ENCODE measurements around the gene TMED1.

Gene TMED1

DNA sequence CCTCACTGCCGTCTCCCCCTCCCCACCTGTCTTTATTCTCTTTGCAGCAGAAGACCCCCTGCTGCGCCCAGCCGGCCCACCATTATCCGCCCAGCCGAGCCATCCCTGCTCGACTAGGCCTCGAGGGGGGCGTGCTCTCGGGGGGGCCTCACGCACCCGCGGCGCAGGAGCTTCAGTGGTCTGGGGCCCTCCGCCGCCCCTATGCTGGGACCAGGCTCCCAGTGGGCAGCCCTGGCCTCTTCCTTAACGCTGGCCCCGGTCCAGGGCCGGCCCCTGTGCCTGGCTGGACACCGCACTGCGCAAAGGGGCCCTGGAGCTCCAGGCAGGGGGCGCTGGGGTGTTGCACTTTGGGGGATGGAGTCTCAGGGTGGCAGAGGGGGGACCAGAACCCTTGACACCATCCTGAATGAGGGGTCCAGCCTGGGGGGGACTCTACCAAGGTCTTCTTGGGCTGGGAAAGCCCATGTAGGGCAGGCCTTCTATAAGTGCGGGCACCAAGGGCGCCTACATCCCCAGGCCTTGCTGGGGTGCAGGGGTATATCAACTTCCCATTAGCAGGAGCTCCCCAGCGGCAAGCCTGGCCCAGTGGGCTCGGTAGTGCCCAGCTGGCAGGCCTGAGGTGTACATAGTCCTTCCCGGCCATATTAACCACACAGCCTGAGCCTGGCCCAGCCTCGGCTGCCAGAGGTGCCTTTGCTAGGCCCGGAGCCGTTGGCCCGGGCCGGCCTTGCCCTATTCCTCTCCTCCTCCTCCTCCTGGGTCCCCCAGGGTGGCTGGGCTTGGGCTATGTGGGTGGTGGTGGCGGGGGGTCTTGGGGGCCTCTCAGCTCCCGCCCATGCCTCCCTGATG, 4.9 kb downstream of the TMED1 start:
- no peak for DNase-seq

GRCh38 chr19:10830370-10830769, 5.6 kb downstream of the TMED1 start:
- DNase-seq: no peak

DNA sequence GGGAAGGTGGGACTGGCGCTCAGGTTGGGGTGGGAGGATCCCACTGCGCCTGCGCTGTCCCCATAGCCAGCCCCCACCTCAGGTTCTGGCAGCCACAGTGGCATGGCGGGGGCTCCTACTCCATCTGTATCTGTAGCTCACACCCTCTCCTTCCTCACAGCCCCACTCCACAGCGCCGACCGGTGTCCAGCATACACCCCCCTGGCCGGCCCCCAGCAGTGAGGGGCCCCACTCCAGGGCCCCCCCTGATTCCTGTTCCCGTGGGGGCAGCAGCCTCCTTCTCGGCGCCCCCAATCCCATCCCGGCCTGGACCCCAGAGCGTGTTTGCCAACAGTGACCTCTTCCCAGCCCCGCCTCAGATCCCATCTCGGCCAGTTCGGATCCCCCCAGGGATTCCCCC, 6.0 kb downstream of the TMED1 start:
- no peak for DNase-seq

- no peak for DNase-seq
These were observed 6.8 kb downstream of the TMED1 start for GRCh38 chr19:10828981-10829821.

DNA sequence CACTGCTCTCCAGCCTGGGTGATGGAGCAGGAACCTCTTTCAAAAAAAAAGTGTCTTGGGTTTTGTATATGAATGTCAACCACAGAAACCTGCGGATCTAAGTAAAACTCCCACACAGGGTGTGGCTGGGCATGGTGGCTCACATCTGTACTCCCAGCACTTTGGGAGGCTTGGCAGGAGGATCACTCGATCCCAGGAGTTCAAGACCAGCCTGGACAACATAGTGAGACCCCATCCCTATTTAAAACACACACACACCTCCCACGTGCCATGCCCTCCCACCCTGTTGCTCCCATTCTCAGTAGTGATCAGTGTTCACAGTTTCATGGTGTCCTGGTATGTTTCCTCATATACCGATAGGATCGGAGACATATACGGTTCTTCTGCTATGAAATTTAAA, 9.2 kb downstream of the TMED1 start:
- no peak for DNase-seq

DNA sequence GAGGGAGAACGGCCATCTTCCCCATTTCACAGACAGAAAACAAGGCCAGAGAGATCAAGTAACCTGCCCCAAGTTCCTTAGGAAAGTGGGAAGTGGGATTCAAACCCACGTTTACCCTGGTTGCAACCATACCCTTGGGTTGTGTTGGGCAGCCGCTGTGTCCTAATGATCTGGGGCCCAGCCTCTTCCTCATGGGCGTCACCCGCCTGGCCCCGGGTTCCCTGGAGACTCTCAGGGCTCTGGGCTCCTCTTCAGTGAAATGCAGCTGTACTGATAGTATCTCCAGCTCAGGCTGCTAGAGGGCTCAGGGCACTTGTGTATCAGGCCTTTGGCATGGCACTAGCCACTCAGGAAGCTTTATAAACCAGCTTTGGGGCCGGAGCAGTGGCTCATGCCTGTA, 9.8 kb downstream of the TMED1 start:
- no peak for DNase-seq

DNA sequence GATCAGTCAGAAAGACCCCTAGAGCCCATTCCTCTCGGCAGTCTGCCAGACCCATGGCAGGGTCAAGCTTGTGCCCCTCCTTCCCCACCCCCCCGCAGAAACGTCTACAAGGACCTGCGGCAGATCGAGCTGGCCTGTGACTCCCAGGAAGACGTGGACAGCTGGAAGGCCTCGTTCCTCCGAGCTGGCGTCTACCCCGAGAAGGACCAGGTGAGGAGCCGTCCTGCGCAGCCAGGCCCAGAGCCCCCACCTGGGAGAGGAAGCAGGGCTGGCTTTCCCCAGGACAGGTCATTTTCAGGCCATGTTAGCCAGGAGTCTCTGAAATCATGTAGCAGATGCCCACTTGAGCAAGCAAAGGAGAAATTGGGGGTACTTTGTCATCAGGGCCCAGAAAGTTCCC, 12.3 kb downstream of the TMED1 start:
- DNase-seq: no peak

DNA sequence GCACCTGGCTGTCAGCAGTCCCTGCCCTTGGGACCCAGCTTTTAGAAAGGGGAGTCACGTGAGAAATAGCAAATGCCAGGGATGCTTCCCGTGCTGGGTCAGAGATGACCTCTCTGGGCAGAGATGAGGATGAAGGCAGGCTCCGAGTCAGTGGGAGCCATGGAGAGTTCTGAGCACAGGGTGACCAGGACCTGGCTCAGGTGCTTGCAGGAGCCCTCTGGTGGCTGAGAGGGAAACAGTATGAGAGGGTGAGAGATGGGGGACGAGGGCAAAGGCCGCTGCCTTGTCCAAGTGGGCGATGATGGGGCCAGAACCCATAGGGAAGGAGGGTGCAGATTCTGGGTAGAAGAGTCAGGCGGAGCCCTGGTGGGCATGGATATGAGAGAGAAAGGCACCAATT, 15.8 kb downstream of the TMED1 start:
- DNase-seq: no peak

DNA sequence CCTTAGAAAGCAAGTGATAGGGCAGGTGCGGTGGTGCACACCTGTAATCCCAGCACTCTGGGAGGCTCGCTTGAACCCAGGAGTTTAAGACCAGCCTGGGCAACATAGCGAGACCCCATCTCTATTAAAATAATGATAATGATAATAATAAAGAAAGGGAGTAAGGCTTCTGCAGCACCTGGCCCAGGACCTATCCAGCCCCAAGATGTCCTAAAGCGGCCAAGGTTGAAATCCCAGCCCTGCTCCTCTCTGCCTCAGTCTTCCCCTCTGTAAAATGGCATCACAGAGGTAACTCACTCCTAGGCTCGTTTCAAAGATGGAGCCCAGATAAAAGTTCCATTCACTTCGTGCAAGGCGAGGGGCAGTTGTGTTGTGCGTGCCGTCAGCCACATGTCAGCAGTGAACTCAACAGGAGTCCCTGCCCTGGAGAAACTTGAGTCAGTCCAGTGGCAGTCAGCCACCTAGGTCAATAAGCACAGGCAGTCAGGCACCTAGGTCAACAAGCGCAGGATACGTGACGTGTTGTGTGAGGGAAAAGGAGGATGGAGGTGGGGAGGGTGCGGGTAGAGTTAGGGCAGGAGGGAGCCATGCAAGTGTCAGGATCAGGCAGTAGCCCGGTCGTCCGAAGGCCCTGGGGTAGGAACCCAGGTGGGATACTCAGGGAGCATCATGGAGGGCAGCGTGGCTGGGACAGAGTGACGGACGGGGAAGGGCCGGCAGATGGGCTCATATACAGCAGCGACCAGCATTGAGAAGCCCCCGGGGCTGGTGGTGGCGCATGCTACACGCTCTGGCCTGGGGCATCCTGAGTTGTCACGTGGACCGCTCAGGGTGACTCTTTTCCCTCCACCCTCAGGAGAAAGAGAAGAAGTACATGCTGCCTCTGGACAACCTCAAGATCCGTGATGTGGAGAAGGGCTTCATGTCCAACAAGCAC, 16.6 kb downstream of the TMED1 start:
- no peak for DNase-seq

DNA sequence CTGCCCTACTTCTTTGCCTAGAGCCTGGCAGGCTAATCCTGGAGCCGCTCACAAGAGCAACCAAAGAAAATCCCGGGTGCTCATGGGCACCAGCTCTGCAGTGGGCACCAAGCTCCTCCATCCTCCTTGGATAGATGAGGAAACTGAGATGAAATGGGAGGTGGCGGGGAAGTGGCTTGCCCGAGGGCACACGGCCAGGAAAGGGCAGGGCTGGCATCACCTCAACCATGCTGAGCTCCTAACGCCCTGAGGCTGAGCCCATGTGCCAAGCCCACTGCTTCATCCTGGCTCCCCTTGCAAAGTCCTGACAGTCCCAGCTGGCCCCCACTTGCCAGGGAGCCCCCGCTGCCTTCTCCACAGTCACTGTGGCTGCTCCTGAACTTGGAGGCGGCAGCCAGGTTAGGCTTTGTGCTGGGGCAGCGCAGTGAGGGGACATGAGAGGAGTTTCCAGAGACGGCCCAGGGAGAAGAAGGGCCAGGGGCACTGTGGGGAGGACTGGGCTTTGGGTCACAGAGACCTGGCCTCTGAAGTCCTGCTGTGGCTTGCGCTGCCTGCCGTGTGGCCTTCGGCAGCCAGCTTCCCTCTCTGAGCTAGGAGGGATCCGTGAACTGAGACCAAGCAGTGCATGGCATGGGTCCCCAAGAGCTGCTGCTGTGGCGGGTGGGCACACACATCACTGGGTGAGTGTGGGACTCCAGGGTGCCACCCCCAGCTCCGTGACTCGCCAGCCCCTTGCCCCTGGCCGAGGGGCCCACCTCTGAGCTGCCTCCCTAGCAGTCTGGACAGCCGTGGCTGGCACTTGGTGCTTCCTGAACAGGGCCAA, 17.5 kb downstream of the TMED1 start:
- no peak for DNase-seq

- no peak for DNase-seq
These were observed 18.5 kb downstream of the TMED1 start for GRCh38 chr19:10817291-10818038.

DNA sequence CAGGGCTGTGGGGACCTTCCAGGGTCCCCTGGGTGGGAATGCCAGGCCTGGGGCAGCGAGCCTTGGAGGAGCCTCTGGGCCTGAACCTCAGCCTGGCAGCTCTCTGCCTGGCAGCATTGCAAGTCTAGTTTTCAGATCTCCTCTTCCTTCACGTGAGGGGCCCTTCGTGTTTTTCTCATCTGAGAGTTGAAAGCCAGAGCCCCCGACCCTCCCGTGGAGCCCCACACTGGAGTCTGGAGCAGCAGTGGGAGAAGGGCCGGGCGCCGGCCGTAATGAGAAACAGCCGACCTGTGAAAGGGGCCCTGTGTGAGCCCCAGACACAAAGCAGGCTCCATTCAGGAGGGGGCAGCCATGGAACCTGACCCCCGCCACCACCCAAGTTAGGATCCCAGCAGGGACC, 19.3 kb downstream of the TMED1 start:
- no peak for DNase-seq

DNA sequence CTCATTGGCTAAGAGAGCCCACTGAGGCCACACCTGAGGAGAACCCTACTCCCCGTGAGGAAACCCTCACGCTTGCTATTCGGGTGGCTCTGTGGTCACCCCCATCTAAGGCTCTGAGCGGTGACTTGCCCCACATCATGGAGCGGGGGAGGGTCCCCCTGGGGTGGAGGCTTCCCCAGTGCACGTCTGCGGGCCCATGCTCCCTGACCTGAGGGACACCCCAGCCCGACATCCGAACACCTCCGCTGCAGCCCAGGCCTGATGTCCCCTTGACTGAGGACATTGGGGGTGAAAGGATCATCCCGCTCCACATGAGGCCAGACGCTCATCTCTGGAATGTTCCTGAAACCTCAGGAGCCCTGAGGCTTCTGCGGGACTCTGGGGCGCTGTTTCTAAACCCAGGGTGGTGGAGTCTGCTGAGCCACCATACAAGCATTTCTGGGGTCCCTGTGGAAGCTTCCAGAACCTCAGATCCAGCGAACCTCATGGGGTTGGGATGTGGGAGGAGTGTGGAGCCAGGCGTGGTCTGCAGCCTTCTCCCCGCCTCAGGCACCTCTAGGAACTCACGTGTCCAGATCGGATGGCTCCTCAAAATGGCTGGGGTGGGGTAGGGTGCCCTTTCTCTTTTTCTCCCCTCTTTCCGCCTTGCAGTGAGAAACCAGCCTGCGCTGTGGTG, 19.9 kb downstream of the TMED1 start:
- no peak for DNase-seq

DNA sequence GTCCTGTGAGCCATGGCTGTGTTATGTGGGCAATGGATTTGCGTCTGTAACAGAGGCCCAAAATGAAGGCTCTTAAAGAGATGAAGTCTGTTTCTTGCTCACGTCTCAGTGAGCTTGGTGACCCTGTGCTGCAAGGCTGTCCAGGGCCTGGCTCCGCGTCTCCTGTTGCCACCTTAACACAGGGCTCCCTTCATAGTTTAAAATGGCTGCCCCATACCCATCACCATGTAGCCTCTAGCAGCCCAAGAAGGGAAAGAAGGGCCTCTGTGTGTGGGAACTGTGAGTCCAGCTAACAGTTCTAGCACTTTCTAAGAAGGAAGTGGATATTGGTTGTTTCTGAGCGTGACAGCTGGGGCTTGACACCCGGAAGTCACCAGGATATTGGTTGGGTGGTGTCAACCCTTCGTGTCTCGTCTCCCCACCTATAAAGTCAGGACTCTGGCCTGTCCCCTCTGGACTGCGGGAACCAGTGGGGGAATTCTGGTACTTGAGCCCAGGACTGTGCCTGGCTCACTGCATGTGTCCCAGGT, 20.9 kb downstream of the TMED1 start:
- no peak for DNase-seq

DNA sequence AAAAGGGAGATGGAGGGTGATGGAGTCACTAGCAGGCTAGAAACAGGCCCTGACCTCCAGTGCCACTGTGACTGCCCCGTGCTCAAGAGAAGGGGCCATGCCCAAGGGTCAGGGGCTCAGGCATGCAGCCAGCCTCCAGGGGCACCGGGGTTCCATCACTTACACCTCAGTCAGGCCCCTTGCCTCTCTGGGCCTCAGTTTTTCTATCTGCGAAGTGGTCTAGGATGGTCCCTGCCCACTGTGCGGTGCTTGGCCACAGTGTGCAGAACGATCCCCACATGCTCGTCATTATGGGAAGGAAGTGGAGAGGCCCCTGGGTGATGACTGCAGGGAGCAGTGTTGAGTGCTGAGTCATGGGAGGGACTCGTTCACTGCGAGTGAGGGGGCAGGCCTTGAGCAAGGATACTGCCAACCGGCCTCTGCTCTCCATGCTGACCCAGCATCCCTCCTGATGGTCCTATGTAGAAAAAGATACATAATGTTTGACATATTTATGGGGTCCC, 23.1 kb downstream of the TMED1 start:
- DNase-seq: no peak

DNA sequence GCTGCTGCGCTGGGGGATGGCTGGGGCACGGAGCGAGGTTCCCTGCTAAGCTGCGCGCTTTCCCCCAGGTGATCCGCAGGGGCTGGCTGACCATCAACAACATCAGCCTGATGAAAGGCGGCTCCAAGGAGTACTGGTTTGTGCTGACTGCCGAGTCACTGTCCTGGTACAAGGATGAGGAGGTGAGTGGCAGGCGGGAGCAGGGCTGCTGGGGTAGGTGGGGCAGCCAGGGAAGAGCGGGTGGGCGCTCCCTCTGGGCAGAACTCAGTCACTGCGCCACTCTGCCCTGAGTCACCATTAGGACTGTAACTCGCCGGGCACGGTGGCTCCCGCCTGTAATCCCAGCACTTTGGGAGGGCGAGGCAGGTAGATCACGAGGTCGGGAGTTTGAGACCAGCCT, 23.8 kb downstream of the TMED1 start:
- no peak for DNase-seq

DNA sequence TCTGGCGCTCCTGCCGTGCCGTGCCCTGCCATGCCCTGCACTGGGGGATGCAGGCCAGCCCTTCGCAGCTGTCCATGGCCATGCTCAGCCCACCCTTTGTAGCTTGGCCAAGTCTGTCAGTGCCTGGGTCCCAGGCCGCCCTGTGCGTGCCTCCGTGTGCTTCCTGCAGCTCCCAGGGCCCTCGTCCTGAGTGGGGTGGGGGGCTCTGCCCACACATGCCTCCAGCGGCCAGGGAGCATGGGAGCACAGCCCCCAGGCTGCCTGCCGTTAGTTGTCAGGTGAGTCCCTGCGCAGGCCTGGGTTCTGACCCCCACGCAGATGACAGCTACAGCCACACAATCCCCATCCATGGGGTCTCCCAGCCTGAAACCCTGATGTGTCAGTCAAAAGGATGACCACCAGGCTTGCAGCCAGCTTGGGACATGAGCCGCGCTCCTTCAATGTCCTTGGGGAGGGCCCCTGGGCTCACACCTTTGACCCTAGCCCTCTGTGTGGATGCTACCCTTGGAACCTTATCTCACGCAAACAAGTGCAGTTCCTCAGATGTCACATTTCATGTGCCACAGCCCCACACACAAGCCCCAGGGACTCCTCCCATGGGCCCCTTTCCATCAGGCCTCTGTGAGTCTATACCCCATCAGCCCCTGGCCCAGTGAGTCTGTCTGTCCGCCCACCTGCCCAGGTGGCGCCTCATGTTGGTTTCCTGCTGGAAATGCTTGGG, 24.5 kb downstream of the TMED1 start:
- no peak for DNase-seq

GRCh38 chr19:10809651-10810285, 26.2 kb downstream of the TMED1 start:
- DNase-seq: no peak
